ENCODE measurements around the gene BCL2.
A peak's percentile ranks its signal among the peaks of the same experiment; 100 is the strongest.

The BCL2 gene

DNA sequence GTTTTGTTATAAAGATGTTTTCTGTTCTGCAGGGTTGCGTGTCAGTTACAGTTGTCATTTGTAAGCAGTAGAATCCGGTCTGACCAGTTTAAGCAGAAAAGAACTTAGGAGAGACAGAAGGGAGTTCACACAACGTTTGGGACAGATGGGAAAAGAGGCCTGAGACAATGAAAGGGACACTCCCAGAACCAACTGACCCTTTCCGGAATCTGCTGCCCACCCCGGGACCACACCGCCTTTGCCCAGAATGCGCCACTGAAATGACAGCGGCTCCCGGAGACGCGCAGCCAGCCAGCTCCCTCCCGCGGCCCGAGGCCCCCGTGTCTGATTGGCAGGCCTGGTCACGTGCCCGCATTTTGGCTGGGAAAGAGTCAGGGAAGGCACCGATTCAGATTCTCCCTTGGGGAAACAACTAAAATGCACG, 244.6 kb downstream of the BCL2 start:
- peak; percentile 88 for DNase-seq

DNA sequence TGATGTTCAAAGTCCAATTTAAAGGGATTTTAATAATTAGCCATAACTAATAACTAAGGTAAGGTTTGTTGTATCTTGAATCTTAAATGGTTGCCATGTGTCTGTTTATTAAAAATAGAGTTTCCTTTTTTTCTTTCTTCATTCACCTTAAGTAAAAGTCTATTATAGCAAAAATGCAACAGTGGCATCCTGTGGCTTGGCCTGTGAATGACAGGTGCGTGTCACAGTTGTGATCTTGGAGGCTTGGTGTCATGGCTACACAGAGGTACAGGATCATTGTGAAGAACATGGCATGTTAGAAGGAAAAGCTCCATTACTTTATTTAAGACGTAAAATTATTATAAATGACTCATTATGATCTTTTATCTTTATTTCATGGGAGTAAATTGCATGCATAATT, 246.1 kb downstream of the BCL2 start:
- peak; percentile 33 for DNase-seq

Measured in NCI-H345 (cell line).